GM23338 (cell line): ENCODE data around the gene ADAMTS20. TPM values are rescaled to one million over a fixed set of nuclear protein-coding genes. Genes with fewer than 3 reads are reported as not detected.

ENCODE experiments used
- ATAC-seq: fragments of 200-7000 bp; cut with Tn5 transposase; 3 replicates; pipeline ENCODE4 v1.9.1; 2020
- DNase-seq: peaks from one replicate; pipeline ENCODE4 v3.0.0-alpha.2; 2015; ENCODE audit warnings: low spot score
- H2AFZ ChIP-seq: fragments of 200-600 bp; sonication (generic); 2 replicates; pipeline ENCODE4 v1.8.0; 2016; ENCODE audit warnings: antibody characterized with exemption, mild to moderate bottlenecking, moderate library complexity
- H3F3A ChIP-seq: fragments of 200-600 bp; sonication (generic); replicated peaks from 2 replicates; pipeline ENCODE4 v1.8.0; 2017; ENCODE audit warnings: antibody characterized with exemption, mixed run types, low read depth
- H3K27ac ChIP-seq: fragments of 200-600 bp; sonication (generic); 2 replicates; pipeline ENCODE4 v1.6.1; 2016; ENCODE audit warnings: low read depth
- H3K27me3 ChIP-seq: fragments of 200-600 bp; sonication (generic); 2 replicates; pipeline ENCODE4 v1.8.0; 2016; ENCODE audit warnings: mild to moderate bottlenecking, mixed run types, moderate library complexity; ENCODE audit not compliant: insufficient read depth
- H3K36me3 ChIP-seq: fragments of 200-600 bp; sonication (generic); 2 replicates; pipeline ENCODE4 v1.8.0; 2016; ENCODE audit warnings: mild to moderate bottlenecking; ENCODE audit not compliant: insufficient read depth
- H3K4me1 ChIP-seq: fragments of 200-600 bp; sonication (generic); 2 replicates; pipeline ENCODE4 v1.8.0; 2016; ENCODE audit warnings: mild to moderate bottlenecking, moderate library complexity; ENCODE audit not compliant: insufficient read depth
- H3K4me2 ChIP-seq: fragments of 200-600 bp; sonication (generic); 2 replicates; pipeline ENCODE4 v1.7.1; 2017; ENCODE audit warnings: mixed run types
- H3K4me3 ChIP-seq: fragments of 200-600 bp; sonication (generic); 2 replicates; pipeline ENCODE4 v1.6.1; 2016; ENCODE audit warnings: mixed run types
- H3K79me2 ChIP-seq: fragments of 200-600 bp; sonication (generic); replicated peaks from 2 replicates; pipeline ENCODE4 v1.8.0; 2017; ENCODE audit warnings: mild to moderate bottlenecking; ENCODE audit not compliant: insufficient read depth
- H3K9me2 ChIP-seq: fragments of 200-600 bp; sonication (generic); 2 replicates; pipeline ENCODE4 v1.8.0; 2017; ENCODE audit not compliant: insufficient read depth
- H4K20me1 ChIP-seq: fragments of 200-600 bp; sonication (generic); replicated peaks from 2 replicates; pipeline ENCODE4 v1.8.0; 2017; ENCODE audit warnings: mild to moderate bottlenecking; ENCODE audit not compliant: insufficient read depth
- H3K27ac Mint-ChIP-seq: 2 replicates; pipeline ENCODE4 v1.8.0; 2020; ENCODE audit warnings: inconsistent platforms, mild to moderate bottlenecking, moderate library complexity, mixed read lengths
- H3K27me3 Mint-ChIP-seq: 3 replicates; pipeline ENCODE4 v1.8.0; 2022; ENCODE audit warnings: low read depth, mild to moderate bottlenecking, moderate library complexity, mixed read lengths, inconsistent platforms; ENCODE audit not compliant: insufficient read depth, poor library complexity
- H3K36me3 Mint-ChIP-seq: 3 replicates; pipeline ENCODE4 v1.8.0; 2021; ENCODE audit warnings: low read depth, mild to moderate bottlenecking, inconsistent platforms, moderate library complexity, mixed read lengths
- H3K4me1 Mint-ChIP-seq: 3 replicates; pipeline ENCODE4 v1.8.0; 2020; ENCODE audit warnings: mild to moderate bottlenecking, inconsistent platforms, mixed read lengths
- H3K4me3 Mint-ChIP-seq: 3 replicates; pipeline ENCODE4 v1.8.0; 2021; ENCODE audit warnings: moderate library complexity, mild to moderate bottlenecking, inconsistent platforms, mixed read lengths
- H3K9me3 Mint-ChIP-seq: 3 replicates; pipeline ENCODE4 v1.8.0; 2020; ENCODE audit warnings: moderate library complexity, mild to moderate bottlenecking, inconsistent platforms, mixed read lengths
- CREB1 ChIP-seq: fragments of 250-450 bp; sonication (Bioruptor Pico); IDR thresholded peaks from 2 replicates; pipeline ENCODE4 v1.5.0; 2020; ENCODE audit warnings: low read depth, mild to moderate bottlenecking, moderate library complexity
- CTCF ChIP-seq, 2 experiments: fragments of 200-600 bp in 1 of 2; sonication (generic) in 1 of 2; conservative IDR thresholded peaks; 2 replicates each; pipeline versions ENCODE4 v1.5.1 to v1.6.1; 2016 to 2017; ENCODE audit warnings: antibody characterized with exemption in 2 of 2, low read depth in 2 of 2, mild to moderate bottlenecking in 2 of 2, moderate library complexity in 1 of 2
- EZH2 ChIP-seq: fragments of 200-600 bp; sonication (generic); IDR thresholded peaks from one replicate; pipeline ENCODE4 v1.8.0; 2017; ENCODE audit warnings: antibody characterized with exemption, mild to moderate bottlenecking, low read depth; ENCODE audit not compliant: unreplicated experiment
- EZH2phosphoT487 ChIP-seq: fragments of 200-600 bp; sonication (generic); IDR thresholded peaks from one replicate; pipeline ENCODE4 v1.8.1; 2018; ENCODE audit warnings: antibody characterized with exemption; ENCODE audit not compliant: unreplicated experiment
- JUNB ChIP-seq: IDR thresholded peaks from one replicate; pipeline ENCODE4 v1.6.1; 2016; ENCODE audit warnings: antibody characterized with exemption; ENCODE audit not compliant: unreplicated experiment
- NANOG ChIP-seq: IDR thresholded peaks from 2 replicates; pipeline ENCODE4 v1.6.1; 2016; ENCODE audit warnings: antibody characterized with exemption, borderline replicate concordance
- POLR2AphosphoS5 ChIP-seq: IDR thresholded peaks from 2 replicates; pipeline ENCODE4 v1.6.1; 2016; ENCODE audit warnings: antibody characterized with exemption, low read depth
- STAT1 ChIP-seq: IDR thresholded peaks from one replicate; pipeline ENCODE4 v1.6.1; 2016; ENCODE audit warnings: antibody characterized with exemption; ENCODE audit not compliant: unreplicated experiment
- ZNF114 ChIP-seq: fragments of 250-450 bp; sonication (Bioruptor Pico); IDR thresholded peaks from 2 replicates; pipeline ENCODE4 v1.5.0; 2020; ENCODE audit warnings: mild to moderate bottlenecking, moderate library complexity
- ZNF331 ChIP-seq: fragments of 250-450 bp; sonication (Bioruptor Pico); IDR thresholded peaks from 2 replicates; pipeline ENCODE4 v1.5.0; 2020; ENCODE audit warnings: low read depth, mild to moderate bottlenecking, moderate library complexity
- polyA plus RNA-seq: library from polyadenylated mRNA; unstranded; fragments of >200 nt; fragmentation: Nextera tagmentation; extraction: Ambion mirVana; gene quantifications from 2 replicates; pipeline ENCODE4 v1.2.1, GENCODE V29; 2016
- total RNA-seq: library from RNA; depleted of rRNA; stranded (reverse); fragments of >200 nt; shearing (Covaris generic); gene quantifications from 2 replicates; pipeline ENCODE4 v1.2.3, GENCODE V29; 2014
- TF ChIP-seq, protein P1 (sequence below): IDR thresholded peaks from one replicate; pipeline ENCODE4 v1.6.1; 2018; ENCODE audit warnings: antibody characterized with exemption; ENCODE audit not compliant: unreplicated experiment
- TF ChIP-seq, protein P2 (sequence below): fragments of 250-450 bp; sonication (Bioruptor Pico); IDR thresholded peaks from 2 replicates; pipeline ENCODE4 v1.5.0; 2020; ENCODE audit warnings: mild to moderate bottlenecking, moderate library complexity
- TF ChIP-seq, protein P3 (sequence below): IDR thresholded peaks from 2 replicates; pipeline ENCODE4 v1.6.1; 2016; ENCODE audit warnings: antibody characterized with exemption

Gene ADAMTS20
- total and polyA plus RNA-seq, 2 experiments from 2014 or later, result 2.0 to 9.3 TPM

DNA sequence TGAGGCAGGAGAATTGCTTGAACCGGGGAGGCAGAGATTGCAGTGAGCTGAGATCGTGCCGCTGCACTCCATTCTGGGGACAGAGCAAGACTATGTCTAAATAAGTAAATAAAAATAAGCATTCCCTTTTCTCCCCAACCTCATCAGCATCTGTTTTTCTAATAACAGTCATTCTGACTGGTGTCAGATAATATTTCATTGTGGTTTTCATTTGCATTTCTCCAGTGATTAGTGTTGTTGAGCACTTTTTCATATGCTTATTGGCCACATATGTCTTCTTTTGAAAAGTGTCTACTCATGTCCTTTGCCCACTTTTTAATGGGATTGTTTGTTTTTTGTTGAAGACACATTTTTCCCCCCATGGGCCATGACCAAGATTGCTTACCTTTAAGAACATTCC is 243.2 kb downstream of the ADAMTS20 start:
- Histone ChIP-seq H3K27me3 (no peaks in the 10 kb centered on the region), H3K4me3 (no peak overlapping the region), H2AFZ (no peak overlapping the region), H3K4me2 (no peak overlapping the region), H3K9me2 (0 out of 2 replicates have a peak, but pooled peaks cover 4% of the 10 kb centered on the region), H3F3A (no peaks in the 10 kb centered on the region), H4K20me1 (no peaks in the 10 kb centered on the region), H3K27ac (no peak overlapping the region), H3K79me2 (no peaks in the 10 kb centered on the region), H3K4me1 (no peaks in the 10 kb centered on the region), H3K36me3 (no peaks in the 10 kb centered on the region)
- DNase-seq (no peak), ATAC-seq (no peak)
- Mint-ChIP-seq H3K27me3 (peaks cover 3% of the 10 kb centered on the region), H3K27ac (no peak overlapping the region), H3K4me1 (no peaks in the 10 kb centered on the region), H3K9me3 (peaks cover 3% of the 10 kb centered on the region; the same call in 2 of the 3 replicates), H3K36me3 (no peaks in the 10 kb centered on the region), H3K4me3 (no peak overlapping the region)
- no peak for TF ChIP-seq ZNF114
- TF ChIP-seq STAT1, result no peak
- TF ChIP-seq, protein P1, sequence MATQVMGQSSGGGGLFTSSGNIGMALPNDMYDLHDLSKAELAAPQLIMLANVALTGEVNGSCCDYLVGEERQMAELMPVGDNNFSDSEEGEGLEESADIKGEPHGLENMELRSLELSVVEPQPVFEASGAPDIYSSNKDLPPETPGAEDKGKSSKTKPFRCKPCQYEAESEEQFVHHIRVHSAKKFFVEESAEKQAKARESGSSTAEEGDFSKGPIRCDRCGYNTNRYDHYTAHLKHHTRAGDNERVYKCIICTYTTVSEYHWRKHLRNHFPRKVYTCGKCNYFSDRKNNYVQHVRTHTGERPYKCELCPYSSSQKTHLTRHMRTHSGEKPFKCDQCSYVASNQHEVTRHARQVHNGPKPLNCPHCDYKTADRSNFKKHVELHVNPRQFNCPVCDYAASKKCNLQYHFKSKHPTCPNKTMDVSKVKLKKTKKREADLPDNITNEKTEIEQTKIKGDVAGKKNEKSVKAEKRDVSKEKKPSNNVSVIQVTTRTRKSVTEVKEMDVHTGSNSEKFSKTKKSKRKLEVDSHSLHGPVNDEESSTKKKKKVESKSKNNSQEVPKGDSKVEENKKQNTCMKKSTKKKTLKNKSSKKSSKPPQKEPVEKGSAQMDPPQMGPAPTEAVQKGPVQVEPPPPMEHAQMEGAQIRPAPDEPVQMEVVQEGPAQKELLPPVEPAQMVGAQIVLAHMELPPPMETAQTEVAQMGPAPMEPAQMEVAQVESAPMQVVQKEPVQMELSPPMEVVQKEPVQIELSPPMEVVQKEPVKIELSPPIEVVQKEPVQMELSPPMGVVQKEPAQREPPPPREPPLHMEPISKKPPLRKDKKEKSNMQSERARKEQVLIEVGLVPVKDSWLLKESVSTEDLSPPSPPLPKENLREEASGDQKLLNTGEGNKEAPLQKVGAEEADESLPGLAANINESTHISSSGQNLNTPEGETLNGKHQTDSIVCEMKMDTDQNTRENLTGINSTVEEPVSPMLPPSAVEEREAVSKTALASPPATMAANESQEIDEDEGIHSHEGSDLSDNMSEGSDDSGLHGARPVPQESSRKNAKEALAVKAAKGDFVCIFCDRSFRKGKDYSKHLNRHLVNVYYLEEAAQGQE, result no peak
- no peak for TF ChIP-seq CREB1 (CRISPR knock-in tag)
- TF ChIP-seq, protein P2, sequence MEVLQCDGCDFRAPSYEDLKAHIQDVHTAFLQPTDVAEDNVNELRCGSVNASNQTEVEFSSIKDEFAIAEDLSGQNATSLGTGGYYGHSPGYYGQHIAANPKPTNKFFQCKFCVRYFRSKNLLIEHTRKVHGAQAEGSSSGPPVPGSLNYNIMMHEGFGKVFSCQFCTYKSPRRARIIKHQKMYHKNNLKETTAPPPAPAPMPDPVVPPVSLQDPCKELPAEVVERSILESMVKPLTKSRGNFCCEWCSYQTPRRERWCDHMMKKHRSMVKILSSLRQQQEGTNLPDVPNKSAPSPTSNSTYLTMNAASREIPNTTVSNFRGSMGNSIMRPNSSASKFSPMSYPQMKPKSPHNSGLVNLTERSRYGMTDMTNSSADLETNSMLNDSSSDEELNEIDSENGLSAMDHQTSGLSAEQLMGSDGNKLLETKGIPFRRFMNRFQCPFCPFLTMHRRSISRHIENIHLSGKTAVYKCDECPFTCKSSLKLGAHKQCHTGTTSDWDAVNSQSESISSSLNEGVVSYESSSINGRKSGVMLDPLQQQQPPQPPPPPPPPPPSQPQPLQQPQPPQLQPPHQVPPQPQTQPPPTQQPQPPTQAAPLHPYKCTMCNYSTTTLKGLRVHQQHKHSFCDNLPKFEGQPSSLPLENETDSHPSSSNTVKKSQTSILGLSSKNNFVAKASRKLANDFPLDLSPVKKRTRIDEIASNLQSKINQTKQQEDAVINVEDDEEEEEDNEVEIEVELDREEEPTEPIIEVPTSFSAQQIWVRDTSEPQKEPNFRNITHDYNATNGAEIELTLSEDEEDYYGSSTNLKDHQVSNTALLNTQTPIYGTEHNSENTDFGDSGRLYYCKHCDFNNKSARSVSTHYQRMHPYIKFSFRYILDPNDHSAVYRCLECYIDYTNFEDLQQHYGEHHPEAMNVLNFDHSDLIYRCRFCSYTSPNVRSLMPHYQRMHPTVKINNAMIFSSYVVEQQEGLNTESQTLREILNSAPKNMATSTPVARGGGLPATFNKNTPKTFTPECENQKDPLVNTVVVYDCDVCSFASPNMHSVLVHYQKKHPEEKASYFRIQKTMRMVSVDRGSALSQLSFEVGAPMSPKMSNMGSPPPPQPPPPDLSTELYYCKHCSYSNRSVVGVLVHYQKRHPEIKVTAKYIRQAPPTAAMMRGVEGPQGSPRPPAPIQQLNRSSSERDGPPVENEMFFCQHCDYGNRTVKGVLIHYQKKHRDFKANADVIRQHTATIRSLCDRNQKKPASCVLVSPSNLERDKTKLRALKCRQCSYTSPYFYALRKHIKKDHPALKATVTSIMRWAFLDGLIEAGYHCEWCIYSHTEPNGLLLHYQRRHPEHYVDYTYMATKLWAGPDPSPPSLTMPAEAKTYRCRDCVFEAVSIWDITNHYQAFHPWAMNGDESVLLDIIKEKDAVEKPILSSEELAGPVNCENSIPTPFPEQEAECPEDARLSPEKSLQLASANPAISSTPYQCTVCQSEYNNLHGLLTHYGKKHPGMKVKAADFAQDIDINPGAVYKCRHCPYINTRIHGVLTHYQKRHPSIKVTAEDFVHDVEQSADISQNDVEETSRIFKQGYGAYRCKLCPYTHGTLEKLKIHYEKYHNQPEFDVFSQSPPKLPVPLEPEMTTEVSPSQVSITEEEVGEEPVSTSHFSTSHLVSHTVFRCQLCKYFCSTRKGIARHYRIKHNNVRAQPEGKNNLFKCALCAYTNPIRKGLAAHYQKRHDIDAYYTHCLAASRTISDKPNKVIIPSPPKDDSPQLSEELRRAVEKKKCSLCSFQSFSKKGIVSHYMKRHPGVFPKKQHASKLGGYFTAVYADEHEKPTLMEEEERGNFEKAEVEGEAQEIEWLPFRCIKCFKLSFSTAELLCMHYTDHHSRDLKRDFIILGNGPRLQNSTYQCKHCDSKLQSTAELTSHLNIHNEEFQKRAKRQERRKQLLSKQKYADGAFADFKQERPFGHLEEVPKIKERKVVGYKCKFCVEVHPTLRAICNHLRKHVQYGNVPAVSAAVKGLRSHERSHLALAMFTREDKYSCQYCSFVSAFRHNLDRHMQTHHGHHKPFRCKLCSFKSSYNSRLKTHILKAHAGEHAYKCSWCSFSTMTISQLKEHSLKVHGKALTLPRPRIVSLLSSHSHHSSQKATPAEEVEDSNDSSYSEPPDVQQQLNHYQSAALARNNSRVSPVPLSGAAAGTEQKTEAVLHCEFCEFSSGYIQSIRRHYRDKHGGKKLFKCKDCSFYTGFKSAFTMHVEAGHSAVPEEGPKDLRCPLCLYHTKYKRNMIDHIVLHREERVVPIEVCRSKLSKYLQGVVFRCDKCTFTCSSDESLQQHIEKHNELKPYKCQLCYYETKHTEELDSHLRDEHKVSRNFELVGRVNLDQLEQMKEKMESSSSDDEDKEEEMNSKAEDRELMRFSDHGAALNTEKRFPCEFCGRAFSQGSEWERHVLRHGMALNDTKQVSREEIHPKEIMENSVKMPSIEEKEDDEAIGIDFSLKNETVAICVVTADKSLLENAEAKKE (CRISPR knock-in tag), result no peak
- no peak for TF ChIP-seq EZH2phosphoT487
- TF ChIP-seq ZNF331 (CRISPR knock-in tag), result no peak
- TF ChIP-seq JUNB, result no peak
- no peak for TF ChIP-seq EZH2
- no peak for TF ChIP-seq NANOG
- TF ChIP-seq CTCF (conservative IDR thresholded peaks at IDR 0.05; ENCODE audit: low read depth in 2 of 2), result no peak
- TF ChIP-seq, protein P3, sequence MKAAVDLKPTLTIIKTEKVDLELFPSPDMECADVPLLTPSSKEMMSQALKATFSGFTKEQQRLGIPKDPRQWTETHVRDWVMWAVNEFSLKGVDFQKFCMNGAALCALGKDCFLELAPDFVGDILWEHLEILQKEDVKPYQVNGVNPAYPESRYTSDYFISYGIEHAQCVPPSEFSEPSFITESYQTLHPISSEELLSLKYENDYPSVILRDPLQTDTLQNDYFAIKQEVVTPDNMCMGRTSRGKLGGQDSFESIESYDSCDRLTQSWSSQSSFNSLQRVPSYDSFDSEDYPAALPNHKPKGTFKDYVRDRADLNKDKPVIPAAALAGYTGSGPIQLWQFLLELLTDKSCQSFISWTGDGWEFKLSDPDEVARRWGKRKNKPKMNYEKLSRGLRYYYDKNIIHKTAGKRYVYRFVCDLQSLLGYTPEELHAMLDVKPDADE, result no peak
- TF ChIP-seq POLR2AphosphoS5, result no peak
